NCI-H2171 (cell line): ENCODE results near the gene MUC4.
A peak's percentile ranks its signal among the peaks of the same experiment; 100 is the strongest.
"Not testable (repeated sequence)": the region's sequence is repeated elsewhere in the genome, so short reads cannot be mapped to it uniquely, and the experiment has no call there.

Source experiments
- DNase-seq: peaks from one replicate; lab custom pipeline; 2025; lab: John Stamatoyannopoulos, UW

Gene MUC4

DNA sequence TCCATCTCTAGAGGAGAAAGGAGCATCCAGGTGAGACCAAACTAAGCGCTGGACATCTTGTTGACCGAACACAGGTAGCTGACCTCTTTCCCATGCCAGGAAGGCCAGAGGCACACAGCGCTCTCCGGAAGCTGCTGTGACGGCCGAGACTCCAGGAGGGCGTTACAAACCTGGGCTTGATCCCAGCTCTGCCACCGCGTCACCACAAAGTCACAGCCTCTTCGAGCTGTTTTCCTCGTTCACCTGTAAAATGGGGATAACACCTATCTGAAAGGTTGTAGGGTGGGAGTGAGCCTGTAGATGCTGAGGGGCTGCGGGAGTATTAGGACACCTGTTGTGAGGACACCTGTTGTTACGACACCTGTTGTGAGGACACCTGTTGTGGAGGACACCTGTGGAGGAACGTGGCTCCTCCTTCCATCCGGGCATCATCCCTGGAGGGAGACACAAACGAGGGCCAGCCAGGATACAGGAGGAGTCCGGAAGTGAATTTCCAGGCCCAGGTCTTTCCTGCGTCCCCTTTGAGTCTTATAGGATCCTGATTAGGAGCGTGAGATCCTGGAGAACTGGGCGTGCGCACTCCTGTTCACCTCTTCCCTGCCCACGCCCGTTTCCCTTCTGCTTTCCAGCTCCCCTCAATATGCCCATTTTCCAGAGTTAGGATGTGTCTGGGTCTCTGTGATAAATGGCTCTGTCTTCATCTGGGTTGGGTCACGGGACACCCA is 2.3 kb upstream of the MUC4 start:
- DNase-seq = no peak

DNA sequence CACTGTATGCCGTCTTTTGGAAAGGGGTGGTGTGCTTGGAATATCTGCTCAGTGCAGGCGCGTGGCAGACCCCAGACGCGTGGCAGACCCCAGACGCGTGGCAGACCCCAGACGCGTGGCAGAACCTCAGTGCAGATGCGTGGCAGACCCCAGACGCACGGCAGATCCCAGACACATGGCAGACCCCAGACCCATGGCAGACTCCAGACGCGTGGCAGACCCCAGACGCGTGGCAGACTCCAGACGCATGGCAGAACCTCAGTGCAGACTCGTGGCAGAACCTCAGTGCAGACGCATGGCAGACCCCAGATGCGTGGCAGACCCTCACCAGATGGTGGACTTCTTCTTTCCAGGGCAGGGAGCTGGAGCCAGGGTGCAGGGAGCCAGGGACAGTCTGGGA is 637 bp upstream of the MUC4 start:
- no peak for DNase-seq

- DNase-seq = no peak
Measured at GRCh38 chr3:195810455-195810845, 1.3 kb downstream of the MUC4 start.

- DNase-seq = no peak
Measured at GRCh38 chr3:195809796-195810454, 1.8 kb downstream of the MUC4 start.

DNA sequence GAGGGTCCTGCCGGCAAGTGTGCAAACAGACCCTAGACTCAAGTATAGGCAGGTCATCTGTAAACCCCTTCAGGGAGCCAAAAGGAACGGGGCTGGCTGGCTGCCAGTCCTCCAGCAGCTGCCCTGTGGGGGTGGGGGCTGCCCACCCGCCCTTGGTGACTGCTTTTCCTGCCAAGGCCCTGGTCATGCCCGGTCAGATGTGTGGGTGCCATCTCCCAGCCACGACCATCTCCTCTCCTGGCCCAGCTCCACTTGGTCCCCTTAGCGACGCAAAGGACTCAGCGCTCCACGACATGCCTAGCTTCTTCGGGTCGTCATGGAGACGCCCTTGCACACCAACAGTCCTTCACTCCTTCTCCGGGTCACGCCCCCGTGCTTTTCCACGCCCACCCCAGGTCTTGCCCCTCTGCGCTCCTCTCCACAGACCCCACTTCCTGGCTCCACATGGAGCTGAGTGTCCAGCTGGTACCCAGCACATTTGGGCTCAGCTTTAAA is 2.4 kb downstream of the MUC4 start:
- no peak for DNase-seq

- DNase-seq = no peak
Measured at GRCh38 chr3:195808741-195809290, 2.9 kb downstream of the MUC4 start.

- DNase-seq = no peak
Measured at GRCh38 chr3:195807681-195808121, 4.0 kb downstream of the MUC4 start.

GRCh38 chr3:195806916-195807231 is 4.9 kb downstream of the MUC4 start:
- DNase-seq = no peak

GRCh38 chr3:195806211-195806915 is 5.4 kb downstream of the MUC4 start:
- no peak for DNase-seq

- DNase-seq = not testable (repeated sequence)
Measured at GRCh38 chr3:195805588-195805987, 6.1 kb downstream of the MUC4 start.

- DNase-seq = no peak
Measured at GRCh38 chr3:195805181-195805580, 6.5 kb downstream of the MUC4 start.

DNA sequence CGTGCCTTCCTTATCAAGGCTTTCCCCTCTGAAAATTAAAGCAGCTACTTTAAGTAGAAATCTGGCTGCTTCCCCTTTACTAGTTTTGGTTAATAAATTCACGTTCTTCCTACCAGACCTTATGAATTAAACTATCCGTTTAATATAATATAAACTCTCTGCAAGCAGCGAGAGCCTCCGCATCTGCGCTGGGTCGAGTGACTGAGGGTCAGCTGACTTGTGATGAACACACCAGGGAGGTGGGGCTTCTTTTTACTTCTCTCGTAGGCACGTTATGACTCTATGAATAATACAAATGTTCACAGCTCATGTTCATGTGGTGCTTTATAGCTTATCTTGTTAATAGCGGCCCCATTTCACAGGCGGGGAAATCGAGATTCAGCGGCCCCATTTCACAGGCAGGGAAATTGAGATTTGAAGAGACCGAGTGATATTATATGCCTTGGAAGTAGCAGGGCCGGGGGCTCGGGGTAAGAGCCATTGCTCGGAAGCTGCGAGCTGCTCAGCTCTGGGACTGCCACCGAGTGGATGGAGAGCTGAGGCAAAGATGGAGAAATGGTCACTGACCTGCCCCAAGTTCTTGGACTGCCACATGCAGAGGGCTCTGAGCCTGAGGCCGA is 8.3 kb downstream of the MUC4 start:
- no peak for DNase-seq

DNA sequence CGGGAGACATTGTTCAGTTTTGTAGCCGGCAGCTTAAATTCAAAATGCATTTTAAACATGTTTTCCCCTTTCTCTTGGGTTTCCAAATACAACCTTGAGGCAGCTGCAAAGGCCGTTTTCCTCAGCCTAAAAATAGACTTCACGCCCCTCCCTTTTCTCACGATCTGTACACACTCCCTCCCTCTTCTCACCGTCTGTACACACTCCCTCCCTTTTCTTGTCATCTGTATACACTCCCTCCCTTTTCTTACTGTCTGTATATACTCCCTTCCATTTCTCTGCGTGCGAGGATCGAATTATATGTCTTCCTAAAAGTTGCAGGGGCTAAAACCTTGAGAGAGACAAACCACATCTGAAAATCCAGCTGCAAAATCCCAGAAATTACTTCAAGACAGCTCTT is 8.9 kb downstream of the MUC4 start:
- peak; percentile 20 for DNase-seq

- no peak for DNase-seq
Measured at GRCh38 chr3:195802261-195802701, 9.4 kb downstream of the MUC4 start.

GRCh38 chr3:195801251-195802183 is 10.2 kb downstream of the MUC4 start:
- no peak for DNase-seq

GRCh38 chr3:195800240-195800639 is 11.5 kb downstream of the MUC4 start:
- no peak for DNase-seq

DNA sequence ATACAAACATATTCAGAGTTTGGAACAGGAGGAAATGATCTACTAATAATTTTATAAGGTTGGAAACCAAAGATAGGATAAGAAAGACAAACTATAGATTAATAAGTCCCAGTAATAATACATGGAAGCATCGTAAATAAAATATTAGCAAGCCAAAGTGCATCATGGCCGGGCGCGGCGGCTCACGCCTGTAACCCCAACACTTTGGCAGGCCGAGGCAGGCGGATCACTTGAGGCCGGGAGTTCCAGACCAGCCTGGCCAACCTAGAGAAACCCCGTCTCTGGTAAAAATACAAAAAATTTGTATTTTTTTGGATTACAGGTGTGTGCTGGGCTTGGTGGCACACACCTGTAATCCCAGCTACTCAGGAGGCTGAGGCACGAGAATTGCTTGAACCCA is 14.9 kb downstream of the MUC4 start:
- DNase-seq = no peak

DNA sequence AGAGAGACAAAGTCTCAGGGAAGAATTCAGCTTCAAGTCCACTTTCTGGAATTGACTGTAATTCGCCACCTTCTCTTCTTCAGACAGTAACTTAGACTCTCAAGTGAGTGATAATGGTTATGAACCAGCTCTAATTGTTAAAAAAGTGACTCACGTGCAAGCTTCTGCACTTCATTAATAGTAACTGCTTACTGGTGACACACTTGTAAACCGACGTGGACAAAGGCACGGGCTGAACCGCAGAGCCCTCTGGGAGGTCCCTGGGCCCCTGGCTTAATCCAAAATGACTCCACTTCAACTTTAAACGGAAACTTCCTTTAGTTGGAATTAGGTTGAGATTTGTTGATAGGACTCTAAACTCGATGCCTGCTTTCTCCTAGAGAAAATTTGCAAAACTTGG is 17.0 kb downstream of the MUC4 start:
- DNase-seq = no peak

- not testable (repeated sequence) for DNase-seq
Measured at GRCh38 chr3:195792621-195793020, 19.1 kb downstream of the MUC4 start.

GRCh38 chr3:195790901-195791300 is 20.8 kb downstream of the MUC4 start:
- no peak for DNase-seq
